Loucy (cell line): ENCODE measurements around the gene IFT80.

Source experiments
- H2AFZ ChIP-seq: fragments of 200-600 bp; sonication (generic); 2 replicates; pipeline ENCODE4 v1.6.0; 2016; ENCODE audit warnings: antibody characterized with exemption, mild to moderate bottlenecking, low read length, moderate library complexity
- H3F3A ChIP-seq: fragments of 200-600 bp; 2 replicates; pipeline ENCODE4 v1.6.0; 2016; ENCODE audit warnings: antibody characterized with exemption, low read depth, mild to moderate bottlenecking
- H3K27me3 ChIP-seq: fragments of 200-600 bp; sonication (generic); 2 replicates; pipeline ENCODE4 v1.6.1; 2014; ENCODE audit warnings: low read length, mild to moderate bottlenecking; ENCODE audit not compliant: insufficient read depth, poor library complexity, severe bottlenecking
- H3K36me3 ChIP-seq: fragments of 200-600 bp; sonication (generic); 2 replicates; pipeline ENCODE4 v1.6.1; 2016; ENCODE audit warnings: low read length; ENCODE audit not compliant: insufficient read depth
- H3K4me1 ChIP-seq: fragments of 200-600 bp; sonication (generic); 2 replicates; pipeline ENCODE4 v1.5.1; 2014; ENCODE audit warnings: low read length, mild to moderate bottlenecking; ENCODE audit not compliant: insufficient read depth, poor library complexity, severe bottlenecking
- H3K4me2 ChIP-seq: fragments of 200-600 bp; sonication (generic); 2 replicates; pipeline ENCODE4 v1.6.0; 2014; ENCODE audit warnings: antibody characterized with exemption, low read length, low read depth, mild to moderate bottlenecking; ENCODE audit not compliant: poor library complexity, severe bottlenecking
- H3K4me3 ChIP-seq: fragments of 200-600 bp; sonication (generic); 2 replicates; pipeline ENCODE4 v1.5.1; 2014; ENCODE audit warnings: low read length, mild to moderate bottlenecking, mixed read lengths; ENCODE audit not compliant: poor library complexity, severe bottlenecking
- H3K79me2 ChIP-seq: fragments of 200-600 bp; sonication (generic); 2 replicates; pipeline ENCODE4 v1.6.1; 2014; ENCODE audit warnings: low read length; ENCODE audit not compliant: insufficient read depth
- H3K9ac ChIP-seq: fragments of 200-600 bp; sonication (generic); 2 replicates; pipeline ENCODE4 v1.6.0; 2014; ENCODE audit warnings: mild to moderate bottlenecking, low read depth, low read length, moderate library complexity; ENCODE audit not compliant: poor library complexity, severe bottlenecking
- H3K9me2 ChIP-seq: fragments of 200-600 bp; sonication (generic); replicated peaks from 2 replicates; pipeline ENCODE4 v1.6.1; 2016; ENCODE audit warnings: low read depth, low read length, mixed read lengths
- H3K9me3 ChIP-seq: fragments of 200-600 bp; sonication (generic); 2 replicates; pipeline ENCODE4 v1.6.1; 2014; ENCODE audit warnings: mild to moderate bottlenecking, antibody characterized with exemption, low read length, low read depth; ENCODE audit not compliant: insufficient read depth
- H4K20me1 ChIP-seq: fragments of 200-600 bp; sonication (generic); 2 replicates; pipeline ENCODE4 v1.6.0; 2014; ENCODE audit warnings: antibody characterized with exemption, low read length, mild to moderate bottlenecking; ENCODE audit not compliant: insufficient read depth, poor library complexity, severe bottlenecking
- CTCF ChIP-seq: fragments of 200-600 bp; sonication (generic); conservative IDR thresholded peaks from 2 replicates; pipeline ENCODE4 v1.5.1; 2014; ENCODE audit warnings: mild to moderate bottlenecking, antibody characterized with exemption, low read length
- EZH2phosphoT487 ChIP-seq: fragments of 200-600 bp; IDR thresholded peaks from 2 replicates; pipeline ENCODE4 v1.6.1; 2018; ENCODE audit warnings: antibody characterized with exemption, mild to moderate bottlenecking, moderate library complexity, borderline replicate concordance

The IFT80 gene

GRCh38 chr3:160225176-160226025, 173.6 kb downstream of the IFT80 start, which contains the start of gene C3orf80:
Gene C3orf80 (plus strand): TSS chr3:160225422. CDS start chr3:160225636, 214 bp downstream.
- H4K20me1 ChIP-seq, result no peaks in the 10 kb centered on the region
- H3K4me2 ChIP-seq, result no peak within 1 kb of the TSS
- H2AFZ ChIP-seq, result no peak within 1 kb of the TSS
- no peak for TF ChIP-seq EZH2phosphoT487
- TF ChIP-seq CTCF, result no peak
- H3K27me3 ChIP-seq, result no peaks in the 10 kb centered on the region
- H3K4me1 ChIP-seq, result no peaks in the 10 kb centered on the region
- no peaks in the 10 kb centered on the region for H3K79me2 ChIP-seq
- no peaks in the 10 kb centered on the region for H3K36me3 ChIP-seq
- H3K4me3 ChIP-seq, result no peak within 1 kb of the TSS
- H3K9me3 ChIP-seq, result no peaks in the 10 kb centered on the region
- H3K9ac ChIP-seq, result no peak within 1 kb of the TSS
- H3F3A ChIP-seq, result no peaks in the 10 kb centered on the region
- no peaks in the 10 kb centered on the region for H3K9me2 ChIP-seq

- no peak for TF ChIP-seq EZH2phosphoT487
- no peak for TF ChIP-seq CTCF
- Histone ChIP-seq H3K36me3 (no peaks in the 10 kb centered on the region), H4K20me1 (no peaks in the 10 kb centered on the region), H3K4me1 (no peaks in the 10 kb centered on the region), H3K79me2 (no peaks in the 10 kb centered on the region), H2AFZ (no peak overlapping the region), H3K4me3 (no peak overlapping the region), H3K9ac (no peak overlapping the region), H3F3A (no peaks in the 10 kb centered on the region), H3K9me2 (no peaks in the 10 kb centered on the region), H3K27me3 (no peaks in the 10 kb centered on the region), H3K4me2 (no peak overlapping the region), H3K9me3 (no peaks in the 10 kb centered on the region)
Measured at GRCh38 chr3:160224811-160225175, 174.2 kb downstream of the IFT80 start.

- H3K4me1 ChIP-seq, result no peaks in the 10 kb centered on the region
- H3K4me3 ChIP-seq, result no peak overlapping the region
- TF ChIP-seq CTCF, result no peak
- TF ChIP-seq EZH2phosphoT487, result no peak
- no peaks in the 10 kb centered on the region for H3K27me3 ChIP-seq
- no peaks in the 10 kb centered on the region for H3K9me3 ChIP-seq
- no peak overlapping the region for H2AFZ ChIP-seq
- H4K20me1 ChIP-seq, result no peaks in the 10 kb centered on the region
- no peak overlapping the region for H3K4me2 ChIP-seq
- H3F3A ChIP-seq, result no peaks in the 10 kb centered on the region
- H3K9me2 ChIP-seq, result no peaks in the 10 kb centered on the region
- H3K36me3 ChIP-seq, result no peaks in the 10 kb centered on the region
- no peak overlapping the region for H3K9ac ChIP-seq
- H3K79me2 ChIP-seq, result no peaks in the 10 kb centered on the region
Measured at GRCh38 chr3:160224256-160224655, 174.8 kb downstream of the IFT80 start.
